Esophagus muscularis mucosa (tissue), 4 donors: ENCODE results near the gene BTF3L4. TPM values are rescaled to one million over a fixed set of nuclear protein-coding genes. Genes with fewer than 3 reads are reported as not detected.

Source experiments
- DNase-seq: peaks from one replicate; pipeline ENCODE4 v3.0.0-alpha.2; 2017; ENCODE audit errors: extremely low spot score
- H3K27ac ChIP-seq, 4 donors: fragments of 200-600 bp; sonication (generic); replicated peaks in 1 of 4; 1 replicate in 3 of 4; 2 replicates in 1 of 4; pipeline ENCODE4 v1.5.1; 2016 to 2019; ENCODE audit warnings: mild to moderate bottlenecking in 1 of 4
- H3K27me3 ChIP-seq, 4 donors: fragments of 200-600 bp; sonication (generic); one replicate each; pipeline versions ENCODE4 v1.5.1 to v1.6.0; 2016 to 2019
- H3K36me3 ChIP-seq, 4 donors: fragments of 200-600 bp; sonication (generic); one replicate each; pipeline ENCODE4 v1.5.1; 2016 to 2019
- H3K4me1 ChIP-seq, 4 donors: fragments of 200-600 bp; sonication (generic); one replicate each; pipeline ENCODE4 v1.5.1; 2016 to 2019
- H3K4me3 ChIP-seq, 4 donors: fragments of 200-600 bp; sonication (generic); 1 replicate in 2 of 4; 2 replicates in 2 of 4; pipeline ENCODE4 v1.5.1; 2016 to 2019; ENCODE audit warnings: mild to moderate bottlenecking in 4 of 4, moderate library complexity in 1 of 4
- H3K9me3 ChIP-seq, 4 donors: fragments of 200-600 bp; sonication (generic); 1 replicate in 3 of 4; 2 replicates in 1 of 4; pipeline ENCODE4 v1.5.1; 2016 to 2019
- CTCF ChIP-seq, 3 experiments: fragments of 200-600 bp in 2 of 3; fragments of 450-650 bp in 1 of 3; sonication (generic) in 2 of 3; IDR thresholded peaks; one replicate each; pipeline ENCODE4 v1.5.1; 2017 to 2019; ENCODE audit warnings: antibody characterized with exemption in 3 of 3, mild to moderate bottlenecking in 2 of 3, moderate library complexity in 1 of 3
- EP300 ChIP-seq: sonication (generic); formaldehyde crosslinking; IDR thresholded peaks from one replicate; pipeline ENCODE4 v1.6.1; 2017; ENCODE audit warnings: antibody characterized with exemption
- POLR2A ChIP-seq: fragments of 450-650 bp; IDR thresholded peaks from one replicate; pipeline ENCODE4 v1.6.1; 2017; ENCODE audit warnings: antibody characterized with exemption, moderate library complexity, mild to moderate bottlenecking, low read depth
- POLR2AphosphoS5 ChIP-seq, 2 donors: sonication (generic); formaldehyde crosslinking; IDR thresholded peaks; one replicate each; pipeline ENCODE4 v1.6.1; 2017; ENCODE audit warnings: antibody characterized with exemption in 2 of 2
- WGBS: methylation state at CpG from one replicate; pipeline ENCODE4 v1.1.5; 2018; 5-methylcytosine and 5-hydroxymethylcytosine counted together
- intact Hi-C: fragments of 100-400 bp; cut with DNase I; formaldehyde crosslinking; loops from one replicate; pipeline ENCODE4 v1.15.1; 2023
- total RNA-seq, 4 donors: library from RNA; depleted of rRNA; stranded (reverse); fragments of >200 nt; gene quantifications; one replicate each; pipeline versions ENCODE4 v1.1.0 to v1.2.1, GENCODE V29; 2016

BTF3L4 gene
- total RNA-seq, 4 donors from 2014 or later: 22.6 to 48.5 (median 30.2) TPM

GRCh38 chr1:52033190-52034049 is 22.7 kb upstream of the BTF3L4 start, which contains the start of gene KTI12:
Gene KTI12, minus strand, starts transcription at chr1:52033810. Its CDS starts 49 bp downstream, at chr1:52033761.
- TF ChIP-seq POLR2AphosphoS5 (IDR thresholded peaks at IDR 0.05) (peak; percentile 90 to 94), CTCF (IDR thresholded peaks at IDR 0.05) (no peak), EP300 (no peak)
- H3K27ac ChIP-seq: peak within 1 kb of the TSS; percentile 86 to 95 (median 94)
- H3K27me3 ChIP-seq: no peaks in the 10 kb centered on the region
- peak; percentile 95 for DNase-seq
- intact Hi-C loops: no loop called here
- H3K36me3 ChIP-seq: peaks cover 4 to 20% (median 9%) of the 10 kb centered on the region in 4 donors
- peak within 1 kb of the TSS; percentile 74 to 89 (median 82) for H3K4me3 ChIP-seq
- H3K9me3 ChIP-seq: no peaks in the 10 kb centered on the region
- WGBS: 5% methylated on average over 30 of the region's 78 CpGs
- H3K4me1 ChIP-seq: peaks cover 19 to 36% (median 30%) of the 10 kb centered on the region in 4 donors

DNA sequence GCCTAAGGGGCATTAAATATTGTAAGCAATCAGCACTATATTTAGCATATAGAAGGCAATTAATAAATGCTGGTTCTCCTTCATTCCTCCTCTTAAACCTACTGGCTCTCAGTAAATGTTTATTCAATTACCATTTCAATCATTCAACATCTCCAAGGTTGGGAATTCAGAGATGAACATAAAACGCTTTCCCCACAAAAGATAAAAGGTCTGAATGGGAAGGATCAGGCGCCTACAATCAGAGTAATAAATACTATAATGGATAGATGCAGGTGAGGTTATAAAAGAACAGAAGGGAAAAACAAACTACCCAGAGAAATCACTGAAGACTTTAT is 22.1 kb upstream of the BTF3L4 start:
- peak overlapping the region; percentile 74 to 89 (median 82) for H3K4me3 ChIP-seq
- intact Hi-C loops: no loop called here
- H3K27ac ChIP-seq: peak overlapping the region; percentile 86 to 95 (median 94)
- H3K36me3 ChIP-seq: peaks cover 5 to 26% (median 13%) of the 10 kb centered on the region in 4 donors
- 95% methylated on average over 2 of the region's 2 CpGs for WGBS
- no peaks in the 10 kb centered on the region for H3K9me3 ChIP-seq
- DNase-seq: no peak
- TF ChIP-seq EP300 (no peak), POLR2AphosphoS5 (IDR thresholded peaks at IDR 0.05) (no peak), POLR2A (no peak), CTCF (IDR thresholded peaks at IDR 0.05) (no peak)
- no peaks in the 10 kb centered on the region for H3K27me3 ChIP-seq
- peaks cover 19 to 36% (median 30%) of the 10 kb centered on the region in 4 donors for H3K4me1 ChIP-seq

DNA sequence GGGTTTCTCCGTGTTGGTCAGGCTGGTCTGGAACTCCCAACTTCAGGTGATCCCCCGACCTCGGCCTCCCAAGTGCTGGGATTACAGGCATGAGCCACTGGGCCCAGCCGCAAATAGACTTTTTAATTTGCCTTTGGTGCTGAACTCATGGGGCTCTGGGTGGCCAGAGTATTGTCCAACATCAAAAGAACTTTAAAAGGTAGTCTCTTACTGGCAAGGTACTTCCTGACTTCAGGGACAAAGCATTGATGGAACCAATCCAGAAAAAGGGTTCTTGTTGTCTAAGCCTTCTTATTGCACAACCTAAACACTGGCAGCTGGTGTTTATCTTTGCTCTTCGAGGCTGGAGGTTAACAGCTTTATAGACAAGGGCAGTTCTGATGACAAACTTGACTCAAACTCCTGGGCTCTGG is 18.7 kb upstream of the BTF3L4 start:
- H3K4me3 ChIP-seq: no peak overlapping the region
- H3K4me1 ChIP-seq: peaks cover 6 to 13% (median 9%) of the 10 kb centered on the region in 4 donors
- H3K9me3 ChIP-seq: no peaks in the 10 kb centered on the region
- no peak overlapping the region for H3K27ac ChIP-seq
- WGBS: 64% methylated on average over 2 of the region's 5 CpGs
- H3K27me3 ChIP-seq: no peaks in the 10 kb centered on the region
- no peak for TF ChIP-seq EP300
- TF ChIP-seq POLR2A: no peak
- no peak for TF ChIP-seq CTCF (IDR thresholded peaks at IDR 0.05)
- no peak for TF ChIP-seq POLR2AphosphoS5 (IDR thresholded peaks at IDR 0.05)
- no peak for DNase-seq
- intact Hi-C loops: no loop called here
- H3K36me3 ChIP-seq: peaks cover 19 to 53% (median 33%) of the 10 kb centered on the region in 4 donors

GRCh38 chr1:52037909-52038308 is 18.2 kb upstream of the BTF3L4 start:
- intact Hi-C loops: no loop called here
- H3K27ac ChIP-seq: no peak overlapping the region
- H3K36me3 ChIP-seq: peaks cover 19 to 53% (median 33%) of the 10 kb centered on the region in 4 donors

More at GRCh38 chr1:52037909-52038308, 18.2 kb upstream of the BTF3L4 start:
- whole genome bisulfite sequencing: 100% methylated on average over 1 of the region's 1 CpG
- no peaks in the 10 kb centered on the region for H3K27me3 ChIP-seq
- no peak for DNase-seq
- TF ChIP-seq POLR2A: no peak
- no peak for TF ChIP-seq CTCF (IDR thresholded peaks at IDR 0.05)
- no peak for TF ChIP-seq EP300
- TF ChIP-seq POLR2AphosphoS5 (IDR thresholded peaks at IDR 0.05): no peak
- H3K4me1 ChIP-seq: peaks cover under 1 to 8% (median 5%) of the 10 kb centered on the region in 4 donors
- H3K4me3 ChIP-seq: no peak overlapping the region
- no peaks in the 10 kb centered on the region for H3K9me3 ChIP-seq
